GM21515 (cell line): ENCODE data around the gene POLR3A.
"Not testable (repeated sequence)": the region's sequence is repeated elsewhere in the genome, so short reads cannot be mapped to it uniquely, and the experiment has no call there.

Experiments
- ATAC-seq: cut with Tn5 transposase; IDR thresholded peaks from one replicate; pipeline ENCODE4 v1.9.1; 2021; ENCODE audit not compliant: unreplicated experiment

Gene POLR3A

GRCh38 chr10:78025685-78026364 lies 3.5 kb downstream of the POLR3A start:
- no peak for ATAC-seq

GRCh38 chr10:78023741-78024140 lies 5.6 kb downstream of the POLR3A start:
- no peak for ATAC-seq

- no peak for ATAC-seq
Measured at GRCh38 chr10:78021201-78021600, 8.1 kb downstream of the POLR3A start.

GRCh38 chr10:78019264-78019663 lies 10.1 kb downstream of the POLR3A start:
- no peak for ATAC-seq

- ATAC-seq: no peak
Measured at GRCh38 chr10:78017856-78018255, 11.5 kb downstream of the POLR3A start.

- no peak for ATAC-seq
Measured at GRCh38 chr10:78015546-78015945, 13.8 kb downstream of the POLR3A start.

GRCh38 chr10:78013564-78013963 lies 15.8 kb downstream of the POLR3A start:
- no peak for ATAC-seq

GRCh38 chr10:78011065-78011464 lies 18.2 kb downstream of the POLR3A start:
- ATAC-seq: no peak

- no peak for ATAC-seq
Measured at GRCh38 chr10:78010278-78010677, 19.0 kb downstream of the POLR3A start.

GRCh38 chr10:78009662-78010061 lies 19.7 kb downstream of the POLR3A start:
- ATAC-seq: no peak

- no peak for ATAC-seq
Measured at GRCh38 chr10:78007172-78007571, 22.1 kb downstream of the POLR3A start.

- no peak for ATAC-seq
Measured at GRCh38 chr10:78004215-78005026, 24.9 kb downstream of the POLR3A start.

GRCh38 chr10:78002541-78003288 lies 26.6 kb downstream of the POLR3A start:
- ATAC-seq: no peak

- ATAC-seq: no peak
Measured at GRCh38 chr10:78000956-78001472, 28.3 kb downstream of the POLR3A start.

GRCh38 chr10:78000206-78000605 lies 29.1 kb downstream of the POLR3A start:
- no peak for ATAC-seq

- ATAC-seq: not testable (repeated sequence)
Measured at GRCh38 chr10:77998780-77999179, 30.5 kb downstream of the POLR3A start.

- ATAC-seq: no peak
Measured at GRCh38 chr10:77993620-77994019, 35.7 kb downstream of the POLR3A start.

- ATAC-seq: no peak
Measured at GRCh38 chr10:77989081-77989724, 40.1 kb downstream of the POLR3A start.

- no peak for ATAC-seq
Measured at GRCh38 chr10:77987671-77988255, 41.6 kb downstream of the POLR3A start.

GRCh38 chr10:77984986-77985385 lies 44.3 kb downstream of the POLR3A start:
- no peak for ATAC-seq
